ENCODE data around the gene MAST2. TPM values are rescaled to one million over a fixed set of nuclear protein-coding genes. Genes with fewer than 3 reads are reported as not detected.

The MAST2 gene
- total and polyA plus RNA-seq, 2 donors (not counting 3 experiments of a cell fraction or from before 2014, with no cell fraction given), result 25.0 to 41.2 TPM

DNA sequence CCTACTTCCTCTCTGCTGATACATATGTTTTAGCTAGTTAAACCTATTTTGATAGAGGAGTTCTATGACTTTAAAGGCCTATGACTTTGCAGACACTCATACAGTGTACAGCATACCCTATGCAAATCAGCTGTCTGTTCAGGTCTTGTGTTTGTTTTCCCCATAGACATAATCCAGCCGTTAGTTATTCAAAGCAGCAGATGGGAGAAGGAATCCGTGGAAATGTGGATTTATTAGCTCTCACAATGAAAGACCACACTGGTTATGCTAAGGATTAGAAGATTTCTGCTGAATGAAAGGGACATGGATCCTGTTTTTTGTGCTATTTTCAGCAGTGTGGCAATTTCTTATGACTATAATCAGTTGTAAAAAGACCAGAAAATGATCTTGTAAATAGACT, 59.8 kb downstream of the MAST2 start:
- no peak overlapping the region for H3K27ac ChIP-seq (ENCODE audit: insufficient read depth, low read depth, low read length)
- intact Hi-C loops (cut with micrococcal nuclease), result no loop called here
- POLR2A ChIA-PET, result no interaction called here
- TF ChIP-seq FOS (IDR thresholded peaks at IDR 0.05; ENCODE audit: borderline replicate concordance, insufficient read depth, low read length) (no peak), POLR2AphosphoS5 (IDR thresholded peaks at IDR 0.05; ENCODE audit: insufficient read depth, low read depth, low read length) (no peak), JUN (IDR thresholded peaks at IDR 0.05; ENCODE audit: borderline replicate concordance, insufficient read depth, insufficient read length, low read depth) (no peak), MYC (IDR thresholded peaks at IDR 0.05; ENCODE audit: low read depth, low read length) (no peak), EZH2 (IDR thresholded peaks at IDR 0.05; ENCODE audit: borderline replicate concordance, low read depth, low read length, severe bottlenecking) (no peak), CTCF (IDR thresholded peaks at IDR 0.05; ENCODE audit: extremely low read depth in 1 of 2, insufficient read depth in 1 of 2, low read depth in 1 of 2, low read length in 2 of 2) (no peak), POLR2A (IDR thresholded peaks at IDR 0.05; ENCODE audit: low read depth, low read length) (no peak), GATA2 (IDR thresholded peaks at IDR 0.05; ENCODE audit: insufficient read depth, insufficient read length, low read depth, low read length) (no peak)
- TF ChIP-seq, protein P1, sequence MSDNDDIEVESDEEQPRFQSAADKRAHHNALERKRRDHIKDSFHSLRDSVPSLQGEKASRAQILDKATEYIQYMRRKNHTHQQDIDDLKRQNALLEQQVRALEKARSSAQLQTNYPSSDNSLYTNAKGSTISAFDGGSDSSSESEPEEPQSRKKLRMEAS (IDR thresholded peaks at IDR 0.05; ENCODE audit: insufficient read depth, insufficient read length), result no peak
- H3K36me3 ChIP-seq (ENCODE audit: control insufficient read depth in 2 of 2, extremely low read depth in 1 of 2, insufficient read depth in 2 of 2, low read length in 2 of 2), result no peaks in the 10 kb centered on the region
- H4K20me1 ChIP-seq (replicated peaks; ENCODE audit: control insufficient read depth, extremely low read depth, insufficient read depth, low read length), result peaks cover 2% of the 10 kb centered on the region
- no peak overlapping the region for H3K4me2 ChIP-seq (ENCODE audit: insufficient read depth, low read length)
- H3K9me1 ChIP-seq (replicated peaks; ENCODE audit: control insufficient read depth, extremely low read depth, insufficient read depth, low read length), result no peaks in the 10 kb centered on the region
- CTCF ChIA-PET, result interaction anchor here (0.8 to 1.3 kb wide), 2 partner anchors 9 to 10 kb away, joined by 3 to 4 read pairs; no protein-coding TSS in a partner anchor
- H2AFZ ChIP-seq (ENCODE audit: low read depth, low read length), result no peak overlapping the region
- H3K27me3 ChIP-seq (ENCODE audit: control insufficient read depth in 2 of 2, insufficient read depth in 2 of 2, low read length in 2 of 2), result no peaks in the 10 kb centered on the region
- dilution Hi-C loops (cut with MboI; ENCODE audit: extremely low pct_ligation_motif_present, low sequenced_read_pairs), result no loop called here
- no peak for DNase-seq (ENCODE audit: low read depth, low spot score)
- H3K4me1 ChIP-seq (ENCODE audit: control insufficient read depth, extremely low read depth, insufficient read depth, low read length), result peaks cover 4% of the 10 kb centered on the region
- H3K4me3 ChIP-seq (replicated peaks in 1 of 3; ENCODE audit: insufficient read depth in 1 of 3, low read depth in 1 of 3, low read length in 3 of 3), result no peak overlapping the region
- FAIRE-seq, result no peak
- H3K9ac ChIP-seq (replicated peaks; ENCODE audit: extremely low read depth, insufficient read depth, low read length), result no peak overlapping the region
- H3K79me2 ChIP-seq (ENCODE audit: control insufficient read depth, insufficient read depth, low read length), result peaks cover 30% of the 10 kb centered on the region
- no peaks in the 10 kb centered on the region for H3K9me3 ChIP-seq (replicated peaks; ENCODE audit: control insufficient read depth, insufficient read depth, low read length)
- BruUV-seq (replicated peaks), result no TSS peak

Data from endothelial cell of umbilical vein (primary cell).